ENCODE data around the gene PCAT7. TPM values are rescaled to one million over a fixed set of nuclear protein-coding genes. Genes with fewer than 3 reads are reported as not detected.

The PCAT7 gene
- total RNA-seq, 1 experiment from 2014 or later, result 6.5 TPM

- POLR2A ChIA-PET, result no interaction called here
- Mint-ChIP-seq H3K36me3 (no peaks in the 10 kb centered on the region), H3K4me1 (peaks cover 7% of the 10 kb centered on the region; the same call in 1 of the 2 replicates), H3K9me3 (no peaks in the 10 kb centered on the region), H3K27me3 (ENCODE audit: low read depth) (no peaks in the 10 kb centered on the region), H3K4me3 (no peak overlapping the region), H3K27ac (no peak overlapping the region)
- TF ChIP-seq RORB (CRISPR knock-in tag; IDR thresholded peaks at IDR 0.05), result no peak
- TF ChIP-seq IRF2 (CRISPR knock-in tag; IDR thresholded peaks at IDR 0.05; ENCODE audit: borderline replicate concordance, low read depth), result no peak
- no peak for TF ChIP-seq CREM (CRISPR knock-in tag; IDR thresholded peaks at IDR 0.05)
- no peak for TF ChIP-seq FOXJ3 (CRISPR knock-in tag; IDR thresholded peaks at IDR 0.05; ENCODE audit: borderline replicate concordance)
- TF ChIP-seq ZBTB43 (CRISPR knock-in tag; IDR thresholded peaks at IDR 0.05), result no peak
- TF ChIP-seq CBFB (CRISPR knock-in tag; IDR thresholded peaks at IDR 0.05; ENCODE audit: low read depth), result no peak
- no peak for TF ChIP-seq TEAD1 (CRISPR knock-in tag; IDR thresholded peaks at IDR 0.05)
- no peak for TF ChIP-seq HMGXB4 (CRISPR knock-in tag; IDR thresholded peaks at IDR 0.05)
- no peak for TF ChIP-seq ATF3 (CRISPR knock-in tag; conservative IDR thresholded peaks at IDR 0.05)
- TF ChIP-seq SP1 (CRISPR knock-in tag; conservative IDR thresholded peaks at IDR 0.05), result no peak
- CTCF ChIA-PET, result interaction anchor here (0.8 to 2.0 kb wide), 7 partner anchors 9 to 555 kb away, joined by 3 to 13 read pairs (median 4); partner anchors contain the start of gene PCAT7
- ATAC-seq, result no peak
- DNase-seq (ENCODE audit: low spot score), result no peak
Observed at GRCh38 chr9:94613003-94613402, 58.1 kb downstream of the PCAT7 start.

GRCh38 chr9:94619026-94619425, 64.1 kb downstream of the PCAT7 start:
- Mint-ChIP-seq H3K4me1 (0 out of 2 replicates have a peak, but pooled peaks cover 3% of the 10 kb centered on the region), H3K36me3 (no peaks in the 10 kb centered on the region)
- CTCF ChIA-PET, result interaction anchor here (0.6 to 1.6 kb wide), 2 partner anchors 64 to 295 kb away, joined by 3 to 4 read pairs; partner anchors contain the start of gene PCAT7

More at GRCh38 chr9:94619026-94619425, 64.1 kb downstream of the PCAT7 start:
- Mint-ChIP-seq H3K27ac (no peak overlapping the region), H3K4me3 (no peak overlapping the region), H3K27me3 (ENCODE audit: low read depth) (no peaks in the 10 kb centered on the region), H3K9me3 (no peaks in the 10 kb centered on the region)
- POLR2A ChIA-PET, result no interaction called here
- no peak for DNase-seq (ENCODE audit: low spot score)
- TF ChIP-seq TCF7 (CRISPR knock-in tag; IDR thresholded peaks at IDR 0.05; ENCODE audit: low read depth) (no peak), GTF2I (CRISPR knock-in tag; conservative IDR thresholded peaks at IDR 0.05) (no peak), USF2 (CRISPR knock-in tag; IDR thresholded peaks at IDR 0.05) (no peak), ATF3 (CRISPR knock-in tag; conservative IDR thresholded peaks at IDR 0.05) (no peak), JUN (CRISPR knock-in tag; IDR thresholded peaks at IDR 0.05) (no peak), TEAD4 (CRISPR knock-in tag; IDR thresholded peaks at IDR 0.05) (no peak), ZNF671 (CRISPR knock-in tag; IDR thresholded peaks at IDR 0.05) (no peak), ETV6 (CRISPR knock-in tag; IDR thresholded peaks at IDR 0.05) (no peak), ZNF512 (CRISPR knock-in tag; IDR thresholded peaks at IDR 0.05; ENCODE audit: borderline replicate concordance) (no peak), PRDM15 (CRISPR knock-in tag; IDR thresholded peaks at IDR 0.05) (no peak)
- no peak for ATAC-seq

Measured in WTC11 (cell line).